Hepatocyte (in vitro differentiated cells): ENCODE measurements around the gene FCGR3B.
"Not testable (repeated sequence)": the region's sequence is repeated elsewhere in the genome, so short reads cannot be mapped to it uniquely, and the experiment has no call there.

Experiments used
- EZH2 ChIP-seq: fragments of 200-600 bp; sonication (generic); IDR thresholded peaks from 2 replicates; pipeline ENCODE4 v1.6.1; 2016; ENCODE audit warnings: antibody characterized with exemption, mild to moderate bottlenecking, borderline replicate concordance
- EZH2phosphoT487 ChIP-seq: fragments of 200-600 bp; sonication (generic); IDR thresholded peaks from one replicate; pipeline ENCODE4 v1.6.1; 2018; ENCODE audit warnings: antibody characterized with exemption, mild to moderate bottlenecking, low read depth, moderate library complexity; ENCODE audit not compliant: unreplicated experiment, severe bottlenecking
- TF ChIP-seq, protein P1 (sequence below): fragments of 200-600 bp; sonication (generic); IDR thresholded peaks from 2 replicates; pipeline ENCODE4 v1.5.1; 2016; ENCODE audit warnings: antibody characterized with exemption, mild to moderate bottlenecking; ENCODE audit not compliant: poor library complexity

DNA sequence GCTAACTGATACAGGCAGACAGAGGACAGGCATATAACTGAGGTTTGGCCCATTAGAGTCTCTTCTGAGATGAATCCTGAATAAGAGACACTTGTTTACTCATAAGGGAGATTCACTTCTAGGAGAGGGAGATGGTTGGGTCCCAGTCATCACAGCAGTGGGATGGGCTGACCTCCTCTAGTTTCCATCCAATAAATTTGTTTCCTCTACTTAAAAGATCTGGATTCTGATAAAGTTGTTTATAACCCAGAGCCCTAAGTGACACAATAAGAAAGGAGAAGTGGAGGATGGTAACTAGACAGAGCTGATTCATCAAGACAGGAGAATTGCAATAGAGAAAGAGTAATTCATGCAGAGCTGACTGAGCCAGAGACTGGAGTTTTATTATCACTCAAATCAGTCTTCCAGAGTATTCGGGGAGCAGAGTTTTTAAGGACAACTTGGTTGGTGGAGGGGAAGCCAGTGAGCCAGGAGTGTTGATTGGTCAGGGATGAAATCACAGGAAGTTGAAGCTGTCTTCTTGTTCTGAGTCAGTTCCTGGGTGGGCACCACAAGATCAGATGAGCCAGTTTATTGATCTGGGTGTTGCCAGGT lies 5.3 kb upstream of the FCGR3B start:
- TF ChIP-seq, protein P1, sequence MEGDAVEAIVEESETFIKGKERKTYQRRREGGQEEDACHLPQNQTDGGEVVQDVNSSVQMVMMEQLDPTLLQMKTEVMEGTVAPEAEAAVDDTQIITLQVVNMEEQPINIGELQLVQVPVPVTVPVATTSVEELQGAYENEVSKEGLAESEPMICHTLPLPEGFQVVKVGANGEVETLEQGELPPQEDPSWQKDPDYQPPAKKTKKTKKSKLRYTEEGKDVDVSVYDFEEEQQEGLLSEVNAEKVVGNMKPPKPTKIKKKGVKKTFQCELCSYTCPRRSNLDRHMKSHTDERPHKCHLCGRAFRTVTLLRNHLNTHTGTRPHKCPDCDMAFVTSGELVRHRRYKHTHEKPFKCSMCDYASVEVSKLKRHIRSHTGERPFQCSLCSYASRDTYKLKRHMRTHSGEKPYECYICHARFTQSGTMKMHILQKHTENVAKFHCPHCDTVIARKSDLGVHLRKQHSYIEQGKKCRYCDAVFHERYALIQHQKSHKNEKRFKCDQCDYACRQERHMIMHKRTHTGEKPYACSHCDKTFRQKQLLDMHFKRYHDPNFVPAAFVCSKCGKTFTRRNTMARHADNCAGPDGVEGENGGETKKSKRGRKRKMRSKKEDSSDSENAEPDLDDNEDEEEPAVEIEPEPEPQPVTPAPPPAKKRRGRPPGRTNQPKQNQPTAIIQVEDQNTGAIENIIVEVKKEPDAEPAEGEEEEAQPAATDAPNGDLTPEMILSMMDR, result not testable (repeated sequence)
- not testable (repeated sequence) for TF ChIP-seq EZH2, EZH2phosphoT487
